ENCODE results near the gene YWHAB.

GRCh38 chr20:44888226-44889103 is 3.0 kb downstream of the YWHAB start:
- TF ChIP-seq EZH2 (IDR thresholded peaks at IDR 0.05; ENCODE audit: borderline replicate concordance, low read length) = no peak
- TF ChIP-seq CTCF (IDR thresholded peaks at IDR 0.05; ENCODE audit: low read length) = no peak; the same call in 1 of the 2 replicates

All from OCI-LY1 (cell line).